T-cell (primary cell): ENCODE data around the gene LGR6. TPM values are rescaled to one million over a fixed set of nuclear protein-coding genes. Genes with fewer than 3 reads are reported as not detected.

Source experiments
- ATAC-seq, 4 experiments: fragments of 200-7000 bp in 3 of 4; fragments of 150-1000 bp in 1 of 4; cut with Tn5 transposase; replicated peaks in 1 of 4; 1 replicate in 3 of 4; 2 replicates in 1 of 4; pipeline ENCODE4 v1.10.0; 2021; ENCODE audit warnings: moderate library complexity in 3 of 4, mild to moderate bottlenecking in 2 of 4, moderate number of reproducible peaks in 1 of 4
- CTCF ChIA-PET, 2 donors: fragments of 300-600 bp; sonication (Branson Sonifier 250); formaldehyde crosslinking; loops; one replicate each; lab custom pipeline; 2022; ENCODE audit warnings: antibody characterized with exemption in 2 of 2; lab: Charles Lee
- POLR2A ChIA-PET, 2 donors: fragments of 300-600 bp; sonication (Branson Sonifier 250); formaldehyde crosslinking; loops; one replicate each; lab custom pipeline; 2022; ENCODE audit warnings: antibody characterized with exemption in 2 of 2; lab: Charles Lee
- DNase-seq, 35 experiments: peaks; one replicate each; pipeline versions ENCODE4 v3.0.0 to v3.0.0-alpha.2; 2013 to 2023
- H3K27ac ChIP-seq: one replicate; pipeline ENCODE4 v1.5.1; 2013; ENCODE audit warnings: low read length
- H3K27me3 ChIP-seq, 2 experiments: replicated peaks in 1 of 2; 1 replicate in 1 of 2; 2 replicates in 1 of 2; pipeline versions ENCODE4 v1.6.1 to v1.7.0; 2013; ENCODE audit warnings: low read length in 1 of 2, mixed read lengths in 1 of 2; ENCODE audit not compliant: control insufficient read depth in 2 of 2, insufficient read depth in 2 of 2; ENCODE audit errors: extremely low read depth in 1 of 2
- H3K36me3 ChIP-seq, 2 donors: 1 replicate in 1 of 2; 2 replicates in 1 of 2; pipeline versions ENCODE4 v1.6.1 to v1.7.0; 2013; ENCODE audit warnings: low read length in 1 of 2; ENCODE audit not compliant: control insufficient read depth in 2 of 2, insufficient read depth in 1 of 2; ENCODE audit errors: extremely low read depth in 1 of 2
- H3K4me1 ChIP-seq, 2 experiments: 1 replicate in 1 of 2; 2 replicates in 1 of 2; pipeline versions ENCODE4 v1.6.1 to v1.7.0; 2013; ENCODE audit warnings: low read length in 2 of 2, mixed read lengths in 1 of 2; ENCODE audit not compliant: insufficient read depth in 2 of 2, control insufficient read depth in 1 of 2; ENCODE audit errors: extremely low read depth in 1 of 2
- H3K4me3 ChIP-seq, 2 donors: 1 replicate in 1 of 2; 2 replicates in 1 of 2; pipeline versions ENCODE4 v1.5.1 to v1.7.0; 2013; ENCODE audit warnings: mild to moderate bottlenecking in 2 of 2, low read length in 1 of 2, moderate library complexity in 1 of 2; ENCODE audit not compliant: control insufficient read depth in 1 of 2; ENCODE audit errors: extremely low read depth in 1 of 2
- H3K9me3 ChIP-seq: 2 replicates; pipeline ENCODE4 v1.7.0; 2013
- H3K27ac Mint-ChIP-seq, 2 donors: one replicate each; pipeline ENCODE4 v1.8.0; 2020 to 2021; ENCODE audit warnings: mild to moderate bottlenecking in 2 of 2, mixed read lengths in 2 of 2
- H3K27me3 Mint-ChIP-seq, 2 donors: one replicate each; pipeline ENCODE4 v1.8.0; 2021 to 2022; ENCODE audit warnings: mixed read lengths in 2 of 2
- H3K36me3 Mint-ChIP-seq: one replicate; pipeline ENCODE4 v1.8.0; 2021; ENCODE audit warnings: mixed read lengths
- H3K4me1 Mint-ChIP-seq, 3 donors: one replicate each; pipeline ENCODE4 v1.8.0; 2020 to 2022; ENCODE audit warnings: mixed read lengths in 3 of 3, mild to moderate bottlenecking in 1 of 3
- H3K4me3 Mint-ChIP-seq, 3 donors: one replicate each; pipeline ENCODE4 v1.8.0; 2020 to 2022; ENCODE audit warnings: mild to moderate bottlenecking in 3 of 3, mixed read lengths in 3 of 3, moderate library complexity in 3 of 3
- H3K9me3 Mint-ChIP-seq, 3 donors: one replicate each; pipeline ENCODE4 v1.8.0; 2020 to 2022; ENCODE audit warnings: mixed read lengths in 3 of 3
- WGBS: methylation state at CpG from one replicate; pipeline ENCODE4 v1.1.5; 2013; ENCODE audit warnings: missing lambda C conversion rate; ENCODE audit not compliant: insufficient coverage; 5-methylcytosine and 5-hydroxymethylcytosine counted together
- total RNA-seq, 35 experiments: library from RNA in 6 of 35; stranded (reverse) in 6 of 35; fragments of 120-200 nt in 1 of 35; gene quantifications; one replicate each; pipeline versions ENCODE4 v1.2.1 to v1.2.4 and lab custom pipeline; 2013 to 2026

LGR6 gene
- total RNA-seq, 5 donors from 2014 or later (not counting 1 experiment from before 2014, with no cell fraction given): 0.58 to 13.1 (median 1.8) TPM

- POLR2A ChIA-PET: no interaction called here
Observed at GRCh38 chr1:202279806-202280205, 86.2 kb downstream of the LGR6 start.

GRCh38 chr1:202280595-202280994 is 87.0 kb downstream of the LGR6 start:
- H3K4me1 Mint-ChIP-seq: peaks cover 14 to 19% (median 16%) of the 10 kb centered on the region in 3 donors

More at GRCh38 chr1:202279806-202280205, 86.2 kb downstream of the LGR6 start:
- Mint-ChIP-seq H3K27ac (no peak overlapping the region), H3K4me3 (no peak overlapping the region), H3K36me3 (no peaks in the 10 kb centered on the region), H3K27me3 (no peaks in the 10 kb centered on the region), H3K9me3 (no peaks in the 10 kb centered on the region), H3K4me1 (peaks cover 14 to 19% (median 16%) of the 10 kb centered on the region in 3 donors)
- no peak overlapping the region for H3K4me3 ChIP-seq
- DNase-seq (no peak), ATAC-seq (no peak)
- H3K36me3 ChIP-seq: no peaks in the 10 kb centered on the region
- H3K4me1 ChIP-seq: peaks cover 2 to 15% of the 10 kb centered on the region in 2 experiments
- no peaks in the 10 kb centered on the region for H3K9me3 ChIP-seq
- H3K27ac ChIP-seq: no peak overlapping the region
- H3K27me3 ChIP-seq: peaks cover 5 to 9% of the 10 kb centered on the region in 2 experiments
- no CpG with 5 or more reads among the region's 2 CpGs for WGBS
- CTCF ChIA-PET: no interaction called here

GRCh38 chr1:202281316-202282024 is 87.9 kb downstream of the LGR6 start:
- ChIA-PET POLR2A (no interaction called here), CTCF (interaction anchor here in 1 of 2 donors (0.6 kb wide), 1 partner anchor 85 kb away, joined by 3 read pairs; no protein-coding TSS in a partner anchor)
- DNase-seq (peak in 1 of 35 experiments; percentile 5), ATAC-seq (no peak)
- H3K4me3 ChIP-seq: no peak overlapping the region
- WGBS: 40% methylated on average over 1 of the region's 5 CpGs
- no peak overlapping the region for H3K27ac ChIP-seq
- no peaks in the 10 kb centered on the region for H3K9me3 Mint-ChIP-seq
- no peak overlapping the region for H3K4me3 Mint-ChIP-seq
- no peaks in the 10 kb centered on the region for H3K9me3 ChIP-seq
- H3K36me3 Mint-ChIP-seq: no peaks in the 10 kb centered on the region
- no peaks in the 10 kb centered on the region for H3K27me3 Mint-ChIP-seq
- H3K4me1 Mint-ChIP-seq: peaks cover 14 to 19% (median 16%) of the 10 kb centered on the region in 3 donors
- H3K4me1 ChIP-seq: peaks cover 2 to 15% of the 10 kb centered on the region in 2 experiments
- peaks cover 5 to 6% of the 10 kb centered on the region in 2 experiments for H3K27me3 ChIP-seq
- no peaks in the 10 kb centered on the region for H3K36me3 ChIP-seq
- H3K27ac Mint-ChIP-seq: no peak overlapping the region

More at GRCh38 chr1:202280595-202280994, 87.0 kb downstream of the LGR6 start:
- ChIA-PET CTCF (no interaction called here), POLR2A (no interaction called here)
- H3K4me3 ChIP-seq: no peak overlapping the region
- H3K27ac ChIP-seq: no peak overlapping the region
- H3K4me1 ChIP-seq: peaks cover 2 to 15% of the 10 kb centered on the region in 2 experiments
- DNase-seq (peak in 1 of 35 experiments; percentile 7), ATAC-seq (no peak)
- no peaks in the 10 kb centered on the region for H3K27me3 Mint-ChIP-seq
- H3K27ac Mint-ChIP-seq: no peak overlapping the region
- H3K36me3 Mint-ChIP-seq: no peaks in the 10 kb centered on the region
- peaks cover 5 to 9% of the 10 kb centered on the region in 2 experiments for H3K27me3 ChIP-seq
- H3K4me3 Mint-ChIP-seq: no peak overlapping the region
- WGBS: 92% methylated on average over 5 of the region's 7 CpGs
- H3K36me3 ChIP-seq: no peaks in the 10 kb centered on the region
- no peaks in the 10 kb centered on the region for H3K9me3 Mint-ChIP-seq
- H3K9me3 ChIP-seq: no peaks in the 10 kb centered on the region

GRCh38 chr1:202282025-202282371 is 88.4 kb downstream of the LGR6 start:
- Histone ChIP-seq H3K9me3 (no peaks in the 10 kb centered on the region), H3K4me1 (peaks cover 2 to 15% of the 10 kb centered on the region in 2 experiments), H3K4me3 (no peak overlapping the region), H3K27ac (no peak overlapping the region), H3K36me3 (no peaks in the 10 kb centered on the region), H3K27me3 (peaks cover 5 to 6% of the 10 kb centered on the region in 2 experiments)
- H3K27ac Mint-ChIP-seq: no peak overlapping the region
- POLR2A ChIA-PET: no interaction called here
- H3K27me3 Mint-ChIP-seq: no peaks in the 10 kb centered on the region
- 90% methylated on average over 3 of the region's 5 CpGs for WGBS
- no peaks in the 10 kb centered on the region for H3K9me3 Mint-ChIP-seq
- peaks cover 14 to 19% (median 16%) of the 10 kb centered on the region in 3 donors for H3K4me1 Mint-ChIP-seq
- no peaks in the 10 kb centered on the region for H3K36me3 Mint-ChIP-seq
- DNase-seq (no peak), ATAC-seq (no peak)
- CTCF ChIA-PET: no interaction called here
- H3K4me3 Mint-ChIP-seq: no peak overlapping the region

- Mint-ChIP-seq H3K4me1 (peaks cover 14 to 19% (median 16%) of the 10 kb centered on the region in 3 donors), H3K9me3 (no peaks in the 10 kb centered on the region), H3K4me3 (no peak overlapping the region), H3K27me3 (no peaks in the 10 kb centered on the region), H3K27ac (no peak overlapping the region), H3K36me3 (no peaks in the 10 kb centered on the region)
- ATAC-seq: no peak
- WGBS: 94% methylated on average over 6 of the region's 7 CpGs
- Histone ChIP-seq H3K36me3 (no peaks in the 10 kb centered on the region), H3K27ac (no peak overlapping the region), H3K27me3 (peaks cover 5 to 6% of the 10 kb centered on the region in 2 experiments), H3K4me1 (peaks cover 2 to 15% of the 10 kb centered on the region in 2 experiments), H3K9me3 (no peaks in the 10 kb centered on the region), H3K4me3 (no peak overlapping the region)
- ChIA-PET CTCF (no interaction called here), POLR2A (no interaction called here)
- no peak for DNase-seq
Observed at GRCh38 chr1:202282596-202283283, 89.1 kb downstream of the LGR6 start.

DNA sequence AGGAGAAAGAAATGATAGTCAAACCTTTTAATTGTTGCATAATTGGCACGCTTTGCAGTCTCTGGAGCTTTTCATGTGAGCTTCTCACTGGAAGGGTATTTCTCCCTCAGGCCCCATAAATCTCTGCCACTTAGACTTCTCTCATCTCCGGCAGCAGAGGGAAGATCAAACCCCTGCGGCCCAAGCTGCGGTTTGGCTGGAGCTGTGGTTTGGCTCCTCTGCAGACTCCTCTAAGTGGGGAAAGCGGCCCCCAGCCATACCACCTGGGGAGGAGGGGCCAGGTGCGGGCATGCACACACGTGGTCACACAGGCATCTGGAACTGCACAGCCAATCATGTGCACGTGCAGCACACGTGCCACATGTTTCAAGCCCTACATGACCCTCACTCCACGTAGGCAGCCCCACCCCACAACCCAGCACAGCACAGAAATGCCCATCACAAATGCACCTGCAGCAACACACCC is 89.8 kb downstream of the LGR6 start:
- H3K4me1 Mint-ChIP-seq: peaks cover 14 to 19% (median 16%) of the 10 kb centered on the region in 3 donors
- Histone ChIP-seq H3K9me3 (no peaks in the 10 kb centered on the region), H3K27me3 (peaks cover 5 to 6% of the 10 kb centered on the region in 2 experiments), H3K4me1 (peaks cover 2 to 15% of the 10 kb centered on the region in 2 experiments), H3K4me3 (no peak overlapping the region), H3K27ac (no peak overlapping the region), H3K36me3 (no peaks in the 10 kb centered on the region)
- H3K9me3 Mint-ChIP-seq: no peaks in the 10 kb centered on the region
- ChIA-PET POLR2A (no interaction called here), CTCF (interaction anchor here in 1 of 2 donors (0.6 kb wide), 1 partner anchor 13 kb away, joined by 3 read pairs; no protein-coding TSS in a partner anchor)
- WGBS: 9% methylated on average over 7 of the region's 10 CpGs
- no peak overlapping the region for H3K4me3 Mint-ChIP-seq
- ATAC-seq (peak; percentile 53 to 66 (median 56)), DNase-seq (peak in 21 of 35 experiments; percentile 1 to 35 (median 11))
- H3K27ac Mint-ChIP-seq: no peak overlapping the region
- no peaks in the 10 kb centered on the region for H3K27me3 Mint-ChIP-seq
- no peaks in the 10 kb centered on the region for H3K36me3 Mint-ChIP-seq
